SK-MEL-5 (cell line): Measurements from ENCODE around the gene MNX1. TPM values are rescaled to one million over a fixed set of nuclear protein-coding genes. Genes with fewer than 3 reads are reported as not detected.
A peak's percentile ranks its signal among the peaks of the same experiment; 100 is the strongest.

Experiments
- DNase-seq: peaks from one replicate; pipeline ENCODE4 v3.0.0-alpha.2; 2016; ENCODE audit warnings: low read depth, low spot score
- in situ Hi-C: cut with HindIII; loops from 2 replicates; pipeline ENCODE4 v1.10.0; 2016; ENCODE audit warnings: low sequenced_read_pairs, high pct_unique_total_duplicates, low pct_unique_long_range_greater_than_20kb
- total RNA-seq: library from RNA; depleted of rRNA; stranded (reverse); fragments of >200 nt; shearing (Covaris generic); gene quantifications from 2 replicates; pipeline ENCODE4 v1.2.3, GENCODE V29; 2014

MNX1 gene
- total RNA-seq, 1 experiment from 2014 or later, result 0.45 TPM

DNA sequence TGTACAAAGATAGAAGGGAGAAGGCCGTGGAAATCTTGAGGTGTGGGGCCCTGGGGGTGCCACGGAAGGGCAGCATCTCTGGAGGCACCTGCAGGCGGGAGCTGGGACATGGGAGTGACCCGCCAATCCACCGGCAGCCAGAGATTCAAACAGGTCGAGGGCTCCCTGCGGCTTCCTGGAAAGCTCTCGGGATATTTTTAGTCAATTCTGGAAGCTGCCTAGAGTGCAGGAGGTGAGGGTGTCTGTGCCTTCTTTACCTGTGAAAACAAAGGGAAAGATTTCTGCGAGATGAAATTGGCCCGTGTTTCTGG, 16.6 kb downstream of the MNX1 start:
- DNase-seq, result no peak
- in situ Hi-C loops, result no loop called here

DNA sequence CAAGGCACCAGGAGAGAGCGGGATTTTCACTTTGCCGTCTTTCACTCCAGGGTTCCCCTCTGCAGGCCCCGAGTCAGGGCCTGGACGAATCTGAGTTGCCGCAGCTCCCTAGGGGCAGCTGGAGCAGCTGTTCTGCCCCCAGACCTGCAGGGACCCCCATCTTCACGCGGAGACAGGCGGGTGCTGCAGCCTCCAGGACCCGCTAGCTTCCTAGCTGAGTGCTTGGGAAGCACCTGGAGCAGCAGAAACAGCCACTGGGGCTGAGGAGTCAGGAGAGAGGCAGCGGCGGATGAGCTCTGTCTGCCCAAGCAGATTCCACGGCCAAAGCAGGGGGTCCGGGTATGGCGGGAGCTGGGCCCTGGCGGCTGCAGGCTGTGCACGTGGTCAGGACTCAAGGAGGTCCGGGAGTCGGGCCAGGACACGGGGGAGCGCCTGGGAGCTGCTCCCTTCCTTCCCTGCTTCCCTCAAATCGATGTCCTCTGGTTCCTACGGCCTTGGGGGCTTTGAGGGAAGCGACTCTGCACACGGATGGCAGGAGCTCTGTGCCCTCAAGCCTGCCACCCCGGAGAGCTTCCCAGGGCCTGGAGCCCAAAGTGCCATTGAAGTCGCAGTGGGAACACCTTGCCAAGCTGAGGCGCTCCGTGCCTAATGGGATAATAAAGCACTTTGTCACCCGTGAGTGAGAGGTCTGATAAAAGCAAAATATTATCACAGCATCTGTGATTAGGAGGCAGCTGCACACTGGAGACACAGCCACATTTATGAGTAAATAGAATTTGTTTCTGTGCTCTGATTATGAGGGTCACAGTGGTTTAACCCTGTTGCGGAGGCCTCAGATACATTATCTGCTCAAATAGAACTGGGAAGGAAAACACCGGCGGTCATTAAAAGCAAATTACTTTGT, 17.2 kb downstream of the MNX1 start:
- no peak for DNase-seq
- in situ Hi-C loops, result no loop called here

DNA sequence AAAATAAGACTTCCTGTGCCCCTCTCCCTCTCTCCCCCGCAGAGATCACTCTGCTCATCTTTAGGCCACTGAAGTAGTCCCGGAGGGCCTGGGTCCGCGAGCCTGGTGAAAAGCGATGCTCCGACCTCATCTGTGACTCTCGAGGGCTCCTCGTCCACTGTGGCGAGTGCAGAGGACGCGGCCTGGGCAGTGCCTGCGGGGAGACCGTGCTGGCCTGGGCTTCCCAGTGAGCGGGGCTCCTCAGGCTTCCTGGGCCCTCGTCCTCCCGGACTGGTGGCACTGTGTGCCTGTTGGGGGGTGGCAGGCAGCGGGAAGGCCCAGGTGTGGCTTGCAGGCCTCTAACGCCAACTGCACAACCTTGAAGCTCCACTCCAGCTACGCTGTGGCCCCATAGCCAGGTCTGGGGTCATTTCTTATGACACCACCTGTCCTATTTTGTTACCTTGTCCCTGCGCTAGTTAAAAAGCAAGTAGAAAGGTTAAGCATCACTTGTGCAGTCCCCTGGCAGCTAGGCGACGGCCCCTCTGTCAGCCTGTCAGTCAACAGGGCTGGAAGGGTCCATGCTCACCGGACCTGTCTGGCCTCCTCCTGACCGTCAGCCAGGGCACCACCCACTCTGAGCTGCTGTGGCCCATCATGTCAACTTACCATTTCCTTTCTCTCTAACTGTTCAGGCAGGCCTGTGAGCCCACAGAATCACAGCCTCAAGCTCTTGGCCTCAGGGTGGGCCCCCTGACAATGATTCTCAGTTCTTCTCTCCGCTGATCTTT, 20.5 kb downstream of the MNX1 start:
- DNase-seq, result no peak
- in situ Hi-C loops, result no loop called here

DNA sequence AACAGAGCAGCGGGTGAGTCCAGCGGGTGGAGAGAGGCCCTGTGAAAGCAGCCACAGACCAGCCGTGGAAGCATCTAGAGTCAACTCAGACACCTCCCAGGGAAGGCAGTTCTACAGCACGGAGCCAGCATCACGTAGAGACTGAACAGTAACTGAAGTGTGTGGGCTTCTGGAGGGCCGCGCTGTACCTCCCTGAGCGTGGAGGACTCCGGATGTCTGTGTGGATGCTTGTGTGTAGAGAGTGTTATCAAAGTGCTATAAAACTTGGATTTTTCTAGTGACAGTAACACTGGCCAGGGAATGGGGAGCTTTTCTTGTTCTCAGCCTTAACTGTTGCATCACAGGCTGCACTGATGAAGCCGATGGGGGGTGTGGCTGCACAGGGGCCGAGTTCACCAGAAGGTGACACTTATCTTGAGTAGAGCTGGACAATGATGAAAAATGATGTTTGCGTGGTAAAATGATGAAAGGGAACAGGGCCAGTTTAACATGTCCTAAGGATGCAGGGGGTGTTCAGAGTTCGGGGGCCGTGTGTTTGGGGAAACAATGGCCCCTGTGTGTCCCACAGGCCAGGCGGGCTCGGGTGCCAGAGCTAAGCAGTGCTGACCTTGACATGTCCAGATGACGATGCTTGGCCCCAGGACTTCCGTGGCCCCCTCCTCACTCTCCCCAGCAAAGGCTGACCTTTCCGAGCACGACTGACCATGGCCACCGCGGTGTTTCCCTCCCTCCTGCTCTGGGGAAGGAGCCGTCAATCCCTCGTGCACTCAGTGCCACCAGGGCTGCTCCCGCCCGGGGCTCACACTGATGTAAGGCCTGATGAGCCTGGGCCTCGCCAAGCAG, 21.9 kb downstream of the MNX1 start:
- in situ Hi-C loops, result no loop called here
- no peak for DNase-seq

DNA sequence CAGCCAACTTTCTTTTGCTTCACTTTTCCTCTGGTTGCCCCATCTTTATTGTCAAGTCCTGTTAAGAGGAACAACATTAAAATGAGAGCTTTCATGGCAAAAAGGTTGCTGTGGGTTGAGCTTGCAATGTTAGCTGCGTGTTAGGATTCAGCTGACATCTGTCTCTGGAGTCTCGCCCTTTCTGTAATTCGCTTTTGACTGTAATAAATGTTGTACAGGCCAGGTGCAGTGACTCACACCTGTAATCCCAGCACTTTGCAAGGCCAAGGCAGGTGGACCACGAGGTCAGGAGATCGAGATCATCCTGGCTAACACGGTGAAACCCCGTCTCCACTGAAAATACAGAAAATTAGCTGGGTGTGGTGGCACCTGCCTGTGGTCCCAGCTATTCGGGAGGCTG, 24.1 kb downstream of the MNX1 start:
- in situ Hi-C loops, result no loop called here
- no peak for DNase-seq

DNA sequence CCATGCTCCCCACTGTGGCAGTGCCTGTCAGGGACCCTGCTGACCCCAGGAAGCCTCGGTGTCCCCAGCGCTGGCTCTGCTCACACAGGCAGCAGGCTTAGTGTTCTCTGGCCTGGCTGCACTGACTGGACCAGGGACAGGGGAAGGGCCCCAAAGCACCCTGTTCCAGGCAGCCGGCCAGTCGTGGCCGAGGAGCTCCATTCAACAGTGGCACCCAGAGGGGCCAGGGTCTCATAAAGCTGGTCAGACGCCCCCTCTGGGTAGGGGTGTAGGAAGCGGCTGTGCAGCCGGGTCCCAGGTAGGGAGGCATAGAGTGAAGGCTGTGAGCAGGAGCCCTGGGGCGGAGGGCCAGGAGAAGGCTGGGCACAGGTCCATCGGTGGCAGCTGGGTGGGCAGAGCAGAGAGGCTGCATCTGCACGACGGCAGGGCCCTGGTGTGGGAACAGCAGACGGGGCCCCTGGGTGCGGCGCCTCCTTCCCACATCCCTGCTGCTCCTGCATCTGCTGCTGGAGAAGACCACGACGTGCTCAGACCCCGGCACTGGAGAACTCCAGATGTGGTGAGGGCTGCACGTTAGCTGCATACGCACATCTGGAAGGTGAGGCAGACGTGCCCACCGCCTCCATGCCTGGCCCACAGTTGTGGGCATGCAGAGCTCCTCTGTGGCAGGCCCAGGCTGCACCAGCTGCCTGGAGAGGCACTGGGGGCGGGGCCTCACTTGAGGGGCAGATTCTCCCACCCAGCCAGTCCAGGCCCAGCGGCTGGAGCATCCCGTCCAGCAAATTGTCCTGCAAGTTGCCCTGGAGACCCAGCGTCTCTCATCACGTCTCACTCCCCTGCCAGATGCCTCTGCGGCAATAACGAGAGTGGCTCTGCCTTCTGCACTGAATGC, 25.1 kb downstream of the MNX1 start:
- in situ Hi-C loops, result no loop called here

DNA sequence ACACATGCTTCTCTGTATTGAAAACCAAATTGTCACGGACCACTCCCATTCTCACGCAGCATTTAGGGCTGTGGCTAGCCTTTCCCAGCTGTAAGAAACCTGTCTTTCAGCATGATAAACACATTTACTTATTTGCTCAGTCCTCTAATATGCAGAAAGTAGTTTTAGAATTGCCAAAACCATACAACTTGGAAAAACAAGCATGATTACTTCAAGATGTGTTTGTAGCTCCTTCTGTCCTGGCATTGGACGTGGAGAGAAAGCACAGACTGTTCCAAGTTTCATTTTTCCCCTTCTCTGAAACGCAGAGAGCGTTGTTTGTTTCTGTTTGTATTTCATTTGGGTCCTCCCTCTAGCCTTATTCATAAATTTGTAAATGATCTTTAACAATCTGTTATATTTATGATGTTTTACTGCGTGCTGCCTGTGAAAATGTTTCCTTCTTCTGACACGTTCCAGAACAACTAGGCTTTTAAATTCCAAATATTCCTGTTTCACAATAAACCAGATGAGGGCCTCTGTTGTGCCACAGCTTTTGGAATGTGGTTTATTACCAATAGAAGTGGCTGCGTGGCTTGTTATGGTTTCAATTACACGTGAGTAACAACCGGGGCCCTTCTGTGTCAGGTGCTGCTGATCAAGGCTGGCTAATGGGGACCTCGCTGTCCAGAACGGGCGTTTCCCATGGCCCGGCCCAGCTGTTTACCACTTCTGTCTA, 26.1 kb downstream of the MNX1 start:
- no peak for DNase-seq
- in situ Hi-C loops, result no loop called here

More for the DNA sequence above, 25.1 kb downstream of the MNX1 start:
- no peak for DNase-seq

DNA sequence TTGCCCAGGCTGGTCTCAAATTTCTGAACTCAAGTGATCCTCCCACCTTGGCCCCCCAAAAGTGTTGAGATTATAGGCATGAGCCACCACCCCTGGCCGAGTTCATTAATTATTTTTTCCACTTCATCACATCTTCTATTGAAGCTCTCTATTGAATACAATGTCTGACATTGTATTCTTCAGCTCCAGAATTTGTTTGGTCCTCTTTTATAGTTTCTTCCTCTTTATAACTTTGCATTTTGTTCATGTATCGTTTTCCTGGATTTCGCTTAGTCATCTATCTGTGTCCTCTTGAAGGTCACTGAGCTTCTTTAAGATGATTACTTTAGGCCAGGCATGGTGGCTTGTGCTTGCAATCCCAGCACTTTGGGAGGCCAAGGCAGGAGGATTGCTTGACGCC, 30.8 kb downstream of the MNX1 start:
- in situ Hi-C loops, result no loop called here
- no peak for DNase-seq

DNA sequence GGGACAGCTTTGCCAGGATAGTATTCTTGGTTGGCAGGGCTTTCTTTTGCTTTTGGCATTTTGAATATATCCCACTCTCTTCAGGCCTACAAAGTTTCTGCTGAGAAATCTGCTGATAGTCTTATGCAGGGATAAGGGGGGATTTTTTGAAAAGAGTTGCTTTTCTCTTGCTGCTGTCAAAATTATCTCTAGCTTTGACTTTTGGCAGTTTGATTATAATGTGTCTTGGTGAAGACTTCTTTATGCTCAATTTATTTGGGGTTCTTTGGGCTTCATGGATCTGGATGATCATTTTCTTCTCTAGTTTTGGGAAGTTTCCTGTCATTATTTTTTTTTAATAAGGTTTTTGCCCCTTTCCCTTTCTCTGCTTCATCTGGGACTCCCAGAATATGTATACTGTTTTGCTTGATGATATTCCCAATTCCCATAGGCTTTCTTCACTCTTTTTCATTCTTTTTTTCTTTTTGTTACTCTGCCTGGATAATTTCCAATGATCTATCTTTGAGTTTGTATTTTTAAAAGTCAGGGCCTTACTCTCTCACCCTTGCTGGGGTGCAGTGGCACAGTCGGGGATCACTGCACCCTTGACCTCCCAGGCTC, 31.4 kb downstream of the MNX1 start:
- DNase-seq, result no peak
- in situ Hi-C loops, result no loop called here

DNA sequence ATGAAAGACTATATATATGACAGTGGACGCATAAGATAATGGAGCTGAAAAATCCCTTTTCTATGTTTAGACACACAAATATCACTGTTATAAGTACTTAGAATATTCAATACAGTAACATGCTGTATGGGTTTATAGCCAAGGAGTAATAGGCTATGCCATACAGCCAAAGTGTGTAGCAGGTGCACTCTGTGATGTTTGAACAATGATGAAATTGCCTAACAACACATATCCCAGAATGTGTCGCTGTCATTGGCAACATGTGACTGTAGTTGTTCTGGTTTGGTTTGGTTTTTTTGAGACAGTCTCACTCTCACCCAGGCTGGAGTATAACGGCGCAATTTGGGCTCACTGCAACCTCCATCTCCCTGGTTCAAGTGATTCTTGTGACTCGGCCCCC, 34.8 kb downstream of the MNX1 start:
- in situ Hi-C loops, result no loop called here
- no peak for DNase-seq

DNA sequence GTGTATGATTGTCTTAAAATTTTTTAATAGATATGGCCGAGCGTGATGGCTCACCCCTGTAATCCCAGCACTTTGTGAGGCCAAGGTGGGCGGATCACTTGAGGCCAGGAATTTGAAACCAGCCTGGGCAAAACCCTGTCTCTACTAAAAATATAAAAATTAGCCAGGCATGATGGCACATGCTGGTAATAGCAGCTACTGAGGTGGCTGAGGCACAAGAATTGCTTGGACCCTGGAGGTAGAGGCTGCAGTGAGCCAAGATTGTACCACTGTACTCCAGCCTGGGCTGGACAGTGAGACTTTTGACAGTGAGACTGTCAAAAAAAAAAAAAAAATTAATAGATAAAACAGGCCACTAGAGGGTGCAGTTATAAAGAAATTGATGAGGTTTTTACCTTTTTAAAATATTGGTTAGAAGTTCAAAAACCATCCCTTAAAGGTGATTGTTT, 40.5 kb downstream of the MNX1 start:
- in situ Hi-C loops, result no loop called here
- DNase-seq, result peak; percentile 54

DNA sequence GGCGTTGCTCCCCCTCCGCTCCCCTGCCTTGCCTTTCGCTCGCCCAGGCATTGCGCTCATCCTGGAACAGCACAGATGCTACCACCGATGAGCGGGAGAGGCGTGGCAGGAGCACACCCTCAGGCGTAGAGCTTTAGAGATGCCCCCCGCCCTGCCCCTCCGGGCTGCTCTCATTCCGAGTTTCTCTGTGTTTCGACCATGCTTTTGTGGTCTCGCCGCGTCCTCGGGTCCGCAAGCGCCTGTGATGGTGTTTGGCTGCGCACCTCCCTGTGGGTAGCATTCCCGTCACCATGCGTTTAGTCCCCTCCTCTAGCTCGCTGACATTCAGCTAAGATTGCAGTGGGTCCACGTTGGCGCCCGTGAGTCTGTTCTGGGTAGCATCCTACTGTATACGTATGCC, 42.3 kb downstream of the MNX1 start:
- in situ Hi-C loops, result no loop called here
- DNase-seq, result no peak

DNA sequence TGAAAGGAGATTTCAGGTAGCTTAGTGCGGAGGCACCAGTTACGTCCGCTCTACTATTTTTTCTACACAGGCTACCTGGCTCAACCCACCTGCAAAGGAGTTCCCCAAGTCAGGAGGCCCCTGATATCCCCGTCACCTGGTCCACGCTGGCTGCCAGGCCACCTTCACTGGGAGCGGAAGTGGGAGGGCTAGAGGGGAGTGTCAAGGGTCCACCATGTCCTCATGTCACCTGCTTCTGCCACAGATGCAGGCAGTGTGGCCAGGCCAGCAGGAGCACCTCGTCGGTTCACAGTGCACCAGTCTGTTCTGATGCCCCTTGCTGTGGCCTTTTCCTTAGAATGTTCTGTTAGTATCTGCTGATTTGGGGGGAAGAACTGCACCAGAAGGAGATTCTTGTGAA, 44.1 kb downstream of the MNX1 start:
- DNase-seq, result no peak
- in situ Hi-C loops, result no loop called here

DNA sequence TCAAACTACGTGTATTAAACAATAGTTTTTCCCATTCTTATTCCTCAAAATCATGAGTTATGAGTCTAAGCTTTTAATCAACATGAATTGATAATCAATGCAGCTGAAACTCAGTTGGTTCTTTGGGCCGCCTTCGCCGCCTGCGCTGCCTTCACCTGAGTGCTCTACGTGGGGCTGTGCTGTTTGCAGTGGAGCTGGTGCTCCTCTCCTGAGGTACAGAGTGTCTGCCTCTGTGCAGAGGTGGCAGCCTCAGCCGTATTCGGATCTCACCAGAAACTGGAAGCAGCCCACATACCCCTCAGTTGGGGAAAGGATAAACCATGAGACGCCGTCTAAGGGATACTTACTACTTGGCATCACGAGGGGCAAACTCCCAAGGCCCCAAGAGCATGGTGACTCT, 45.5 kb downstream of the MNX1 start:
- no peak for DNase-seq
- in situ Hi-C loops, result no loop called here

DNA sequence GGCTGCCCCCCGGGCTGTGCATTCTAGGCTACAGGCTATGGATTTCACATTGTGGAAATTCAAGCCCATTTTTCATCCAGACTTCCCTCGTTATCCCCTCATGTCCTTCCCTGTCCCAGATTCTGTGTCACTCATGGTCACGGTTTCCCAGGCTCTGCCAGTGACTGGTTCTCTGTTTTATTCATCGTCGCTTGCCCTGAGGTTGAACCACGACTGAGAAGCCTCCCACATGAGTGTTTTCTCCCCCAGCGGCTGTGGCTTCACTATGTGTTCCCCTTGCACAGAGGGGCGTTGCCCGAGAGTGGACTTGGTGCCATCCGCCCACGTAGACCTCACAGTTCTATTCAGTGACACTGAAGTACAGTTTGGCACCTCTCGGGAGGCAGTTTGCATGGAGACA, 47.0 kb downstream of the MNX1 start:
- no peak for DNase-seq
- in situ Hi-C loops, result no loop called here

DNA sequence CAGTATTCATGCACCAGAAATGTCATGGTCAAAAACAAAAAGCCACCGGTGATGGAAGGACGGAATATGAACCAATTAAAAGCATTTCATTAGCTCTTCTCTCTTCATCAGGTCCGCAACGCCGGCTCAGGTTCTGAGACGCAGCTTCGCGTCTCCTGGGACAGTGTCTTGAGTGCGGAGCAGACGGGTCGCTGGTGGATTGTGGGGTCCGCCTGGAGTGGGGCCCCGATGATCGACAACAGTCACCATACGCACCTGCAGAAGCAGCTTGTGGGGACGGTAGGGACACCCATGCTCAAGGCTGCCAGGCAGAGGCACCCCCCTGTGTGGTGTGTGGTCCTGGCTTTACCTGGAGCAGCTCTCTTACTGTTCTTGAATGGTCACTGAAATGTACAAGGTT, 47.6 kb downstream of the MNX1 start:
- in situ Hi-C loops, result no loop called here

More for the DNA sequence above, 47.6 kb downstream of the MNX1 start:
- DNase-seq, result no peak
